Hepatocyte (in vitro differentiated cells): Measurements from ENCODE around the gene SYS1. TPM values are rescaled to one million over a fixed set of nuclear protein-coding genes. Genes with fewer than 3 reads are reported as not detected.

Experiments used
- DNase-seq: peaks from one replicate; pipeline ENCODE4 v3.0.0-alpha.2; 2016; ENCODE audit warnings: low spot score
- H2AFZ ChIP-seq: fragments of 200-600 bp; sonication (generic); 2 replicates; pipeline ENCODE4 v1.6.0; 2016; ENCODE audit warnings: antibody characterized with exemption, mild to moderate bottlenecking
- H3K27ac ChIP-seq: fragments of 200-600 bp; sonication (generic); 2 replicates; pipeline ENCODE4 v1.5.1; 2016; ENCODE audit warnings: mild to moderate bottlenecking
- H3K27me3 ChIP-seq: fragments of 200-600 bp; sonication (generic); 2 replicates; pipeline ENCODE4 v1.6.1; 2016
- H3K36me3 ChIP-seq: fragments of 200-600 bp; sonication (generic); replicated peaks from 2 replicates; pipeline ENCODE4 v1.5.1; 2016; ENCODE audit warnings: low read depth; ENCODE audit not compliant: insufficient read depth
- H3K4me1 ChIP-seq: fragments of 200-600 bp; sonication (generic); 2 replicates; pipeline ENCODE4 v1.5.1; 2016; ENCODE audit warnings: mild to moderate bottlenecking, moderate library complexity; ENCODE audit not compliant: insufficient read depth
- H3K4me2 ChIP-seq: fragments of 200-600 bp; sonication (generic); 2 replicates; pipeline ENCODE4 v1.6.0; 2016
- H3K4me3 ChIP-seq: fragments of 200-600 bp; sonication (generic); 2 replicates; pipeline ENCODE4 v1.5.1; 2016; ENCODE audit warnings: mild to moderate bottlenecking
- H3K79me2 ChIP-seq: fragments of 200-600 bp; sonication (generic); 2 replicates; pipeline ENCODE4 v1.6.0; 2017; ENCODE audit warnings: mild to moderate bottlenecking
- H3K9me2 ChIP-seq: fragments of 200-600 bp; sonication (generic); replicated peaks from 2 replicates; pipeline ENCODE4 v1.6.0; 2017; ENCODE audit warnings: mild to moderate bottlenecking; ENCODE audit not compliant: insufficient read depth
- H3K9me3 ChIP-seq: fragments of 200-600 bp; sonication (generic); 2 replicates; pipeline ENCODE4 v1.5.1; 2016; ENCODE audit warnings: low read depth, mild to moderate bottlenecking
- H4K20me1 ChIP-seq: fragments of 200-600 bp; sonication (generic); 2 replicates; pipeline ENCODE4 v1.6.0; 2016; ENCODE audit warnings: mild to moderate bottlenecking; ENCODE audit not compliant: insufficient read depth, poor library complexity, severe bottlenecking
- EZH2 ChIP-seq: fragments of 200-600 bp; sonication (generic); IDR thresholded peaks from 2 replicates; pipeline ENCODE4 v1.6.1; 2016; ENCODE audit warnings: antibody characterized with exemption, mild to moderate bottlenecking, borderline replicate concordance
- EZH2phosphoT487 ChIP-seq: fragments of 200-600 bp; sonication (generic); IDR thresholded peaks from one replicate; pipeline ENCODE4 v1.6.1; 2018; ENCODE audit warnings: antibody characterized with exemption, mild to moderate bottlenecking, low read depth, moderate library complexity; ENCODE audit not compliant: unreplicated experiment, severe bottlenecking
- whole genome bisulfite sequencing: methylation state at CpG from one replicate; pipeline ENCODE4 v1.1.6; 2016; ENCODE audit warnings: low lambda C conversion rate; ENCODE audit errors: missing lambda C conversion rate; 5-methylcytosine and 5-hydroxymethylcytosine counted together
- polyA plus RNA-seq: library from polyadenylated mRNA; unstranded; fragments of >200 nt; fragmentation: Nextera tagmentation; extraction: Ambion mirVana; gene quantifications from 2 replicates; pipeline ENCODE4 v1.2.1, GENCODE V29; 2016
- total RNA-seq: library from RNA; depleted of rRNA; stranded (reverse); fragments of >200 nt; gene quantifications from 2 replicates; pipeline ENCODE4 v1.2.3, GENCODE V29; 2014
- TF ChIP-seq, protein P1 (sequence below): fragments of 200-600 bp; sonication (generic); IDR thresholded peaks from 2 replicates; pipeline ENCODE4 v1.5.1; 2016; ENCODE audit warnings: antibody characterized with exemption, mild to moderate bottlenecking; ENCODE audit not compliant: poor library complexity

Gene SYS1
- total and polyA plus RNA-seq, 2 experiments from 2014 or later = 35.8 to 42.0 TPM

- no peaks in the 10 kb centered on the region for H3K9me2 ChIP-seq
- peaks cover 21% of the 10 kb centered on the region for H3K79me2 ChIP-seq
- H3K27me3 ChIP-seq = no peaks in the 10 kb centered on the region
- no peaks in the 10 kb centered on the region for H3K9me3 ChIP-seq
- no peaks in the 10 kb centered on the region for H3K36me3 ChIP-seq
- peak overlapping the region; percentile 72 for H3K4me3 ChIP-seq
- DNase-seq = no peak
- peak overlapping the region; percentile 82 for H3K4me2 ChIP-seq
- no peak for TF ChIP-seq EZH2phosphoT487
- no peak for TF ChIP-seq EZH2
- TF ChIP-seq, protein P1, sequence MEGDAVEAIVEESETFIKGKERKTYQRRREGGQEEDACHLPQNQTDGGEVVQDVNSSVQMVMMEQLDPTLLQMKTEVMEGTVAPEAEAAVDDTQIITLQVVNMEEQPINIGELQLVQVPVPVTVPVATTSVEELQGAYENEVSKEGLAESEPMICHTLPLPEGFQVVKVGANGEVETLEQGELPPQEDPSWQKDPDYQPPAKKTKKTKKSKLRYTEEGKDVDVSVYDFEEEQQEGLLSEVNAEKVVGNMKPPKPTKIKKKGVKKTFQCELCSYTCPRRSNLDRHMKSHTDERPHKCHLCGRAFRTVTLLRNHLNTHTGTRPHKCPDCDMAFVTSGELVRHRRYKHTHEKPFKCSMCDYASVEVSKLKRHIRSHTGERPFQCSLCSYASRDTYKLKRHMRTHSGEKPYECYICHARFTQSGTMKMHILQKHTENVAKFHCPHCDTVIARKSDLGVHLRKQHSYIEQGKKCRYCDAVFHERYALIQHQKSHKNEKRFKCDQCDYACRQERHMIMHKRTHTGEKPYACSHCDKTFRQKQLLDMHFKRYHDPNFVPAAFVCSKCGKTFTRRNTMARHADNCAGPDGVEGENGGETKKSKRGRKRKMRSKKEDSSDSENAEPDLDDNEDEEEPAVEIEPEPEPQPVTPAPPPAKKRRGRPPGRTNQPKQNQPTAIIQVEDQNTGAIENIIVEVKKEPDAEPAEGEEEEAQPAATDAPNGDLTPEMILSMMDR = no peak
- H3K4me1 ChIP-seq = peaks cover 12% of the 10 kb centered on the region
- H4K20me1 ChIP-seq = no peaks in the 10 kb centered on the region
- WGBS = 80% methylated on average over 2 of the region's 2 CpGs
- no peak overlapping the region for H3K27ac ChIP-seq
- no peak overlapping the region for H2AFZ ChIP-seq
These were observed 54.0 kb downstream of the SYS1 start for GRCh38 chr20:45416917-45417316.

Other genes with a start within 250 kb of the SYS1 start
- 0.47 TPM in 1 of 2 replicates, not detected in the other for gene WFDC5, start 248.0 kb upstream of the SYS1 start, total RNA-seq
- not detected in 2 replicates for gene WFDC5, start 248.0 kb upstream of the SYS1 start, polyA plus RNA-seq
- gene WFDC12, start 238.7 kb upstream of the SYS1 start, total RNA-seq = not detected in 2 replicates
- not detected in 2 replicates for gene WFDC12, start 238.7 kb upstream of the SYS1 start, polyA plus RNA-seq
- 4.8 and 5.7 TPM in 2 replicates for gene PI3, start 188.3 kb upstream of the SYS1 start, total RNA-seq
- 19.8 and 28.9 TPM in 2 replicates for gene PI3, start 188.3 kb upstream of the SYS1 start, polyA plus RNA-seq
- not detected in 2 replicates for gene SEMG1, start 156.1 kb upstream of the SYS1 start, total RNA-seq
- gene SEMG1, start 156.1 kb upstream of the SYS1 start, polyA plus RNA-seq = not detected in 2 replicates
- gene SEMG2, start 141.8 kb upstream of the SYS1 start, total RNA-seq = not detected in 2 replicates
- gene SEMG2, start 141.8 kb upstream of the SYS1 start, polyA plus RNA-seq = not detected in 2 replicates
- 1,143 and 1,330 TPM in 2 replicates for gene SLPI, start 108.6 kb upstream of the SYS1 start, total RNA-seq
- 9,786 and 10,154 TPM in 2 replicates for gene SLPI, start 108.6 kb upstream of the SYS1 start, polyA plus RNA-seq
- not detected in 2 replicates for gene RBPJL, start 56.3 kb upstream of the SYS1 start, total RNA-seq
- not detected in 2 replicates for gene RBPJL, start 56.3 kb upstream of the SYS1 start, polyA plus RNA-seq
- 0.57 TPM in 1 of 2 replicates, not detected in the other for gene MATN4, start 54.9 kb upstream of the SYS1 start, total RNA-seq
- 0.50 TPM in 1 of 2 replicates, not detected in the other for gene MATN4, start 54.9 kb upstream of the SYS1 start, polyA plus RNA-seq
- gene SDC4, start 14.7 kb upstream of the SYS1 start, total RNA-seq = 191 and 194 TPM in 2 replicates
- gene SDC4, start 14.7 kb upstream of the SYS1 start, polyA plus RNA-seq = 159 and 178 TPM in 2 replicates
- not detected in 2 replicates for gene TP53TG5, start 15.2 kb downstream of the SYS1 start, total RNA-seq
- 0.23 TPM in 1 of 2 replicates, not detected in the other for gene TP53TG5, start 15.2 kb downstream of the SYS1 start, polyA plus RNA-seq
- gene DBNDD2, start 45.1 kb downstream of the SYS1 start, total RNA-seq = 12.3 and 12.8 TPM in 2 replicates
- 11.1 and 17.9 TPM in 2 replicates for gene DBNDD2, start 45.1 kb downstream of the SYS1 start, polyA plus RNA-seq
- 67.1 TPM in 2 replicates for gene PIGT, start 53.0 kb downstream of the SYS1 start, total RNA-seq
- gene PIGT, start 53.0 kb downstream of the SYS1 start, polyA plus RNA-seq = 163 and 168 TPM in 2 replicates
- 12.6 and 16.7 TPM in 2 replicates for gene WFDC2, start 106.6 kb downstream of the SYS1 start, total RNA-seq
- gene WFDC2, start 106.6 kb downstream of the SYS1 start, polyA plus RNA-seq = 92.1 and 99.1 TPM in 2 replicates
- not detected in 2 replicates for gene SPINT3, start 152.5 kb downstream of the SYS1 start, total RNA-seq
- gene SPINT3, start 152.5 kb downstream of the SYS1 start, polyA plus RNA-seq = not detected in 2 replicates
- not detected in 2 replicates for gene WFDC6, start 176.3 kb downstream of the SYS1 start, total RNA-seq
- not detected in 2 replicates for gene WFDC6, start 176.3 kb downstream of the SYS1 start, polyA plus RNA-seq
- not detected in 2 replicates for gene EPPIN, start 184.2 kb downstream of the SYS1 start, total RNA-seq
- not detected in 2 replicates for gene EPPIN, start 184.2 kb downstream of the SYS1 start, polyA plus RNA-seq
- not detected in 2 replicates for gene WFDC8, start 216.1 kb downstream of the SYS1 start, total RNA-seq
- not detected in 2 replicates for gene WFDC8, start 216.1 kb downstream of the SYS1 start, polyA plus RNA-seq